GM12878 (cell line): Measurements from ENCODE around the gene SLC66A1. TPM values are rescaled to one million over a fixed set of nuclear protein-coding genes. Genes with fewer than 3 reads are reported as not detected.

Experiments
- BCL3 ChIP-seq: IDR thresholded peaks from 2 replicates; pipeline ENCODE4 v1.6.1; 2011; ENCODE audit warnings: borderline replicate concordance, low read depth, mild to moderate bottlenecking, moderate library complexity, low read length; ENCODE audit not compliant: insufficient read depth, poor library complexity, severe bottlenecking
- BRCA1 ChIP-seq: IDR thresholded peaks from 2 replicates; pipeline ENCODE4 v1.6.1; 2011; ENCODE audit warnings: low read depth, low read length, improper control_type of control experiment
- CHD1 ChIP-seq: IDR thresholded peaks from 2 replicates; pipeline ENCODE4 v1.6.1; 2012; ENCODE audit warnings: low read depth, low read length, improper control_type of control experiment
- FOS ChIP-seq: IDR thresholded peaks from 3 replicates; pipeline ENCODE4 v1.6.1; 2011; ENCODE audit warnings: borderline replicate concordance; ENCODE audit not compliant: insufficient read length; ENCODE audit errors: extremely low read depth
- HSF1 ChIP-seq: fragments of 150-350 bp; IDR thresholded peaks from 2 replicates; pipeline ENCODE4 v1.6.1; 2014; ENCODE audit warnings: mild to moderate bottlenecking, low read depth, low read length
- IRF3 ChIP-seq: fragments of 450-650 bp; IDR thresholded peaks from 2 replicates; pipeline ENCODE4 v1.6.1; 2014; ENCODE audit warnings: mild to moderate bottlenecking
- KLF5 ChIP-seq: fragments of 450-650 bp; IDR thresholded peaks from 2 replicates; pipeline ENCODE4 v1.6.1; 2014; ENCODE audit warnings: mild to moderate bottlenecking; ENCODE audit not compliant: partially characterized antibody
- MAX ChIP-seq: IDR thresholded peaks from 2 replicates; pipeline ENCODE4 v1.6.1; 2012; ENCODE audit warnings: low read depth, low read length, improper control_type of control experiment
- MXI1 ChIP-seq: fragments of 150-350 bp; IDR thresholded peaks from 2 replicates; pipeline ENCODE4 v1.6.1; 2011; ENCODE audit warnings: low read depth, mild to moderate bottlenecking, inconsistent platforms, low read length, improper control_type of control experiment
- MYB ChIP-seq: fragments of 150-350 bp; IDR thresholded peaks from 2 replicates; pipeline ENCODE4 v1.6.1; 2014; ENCODE audit warnings: mild to moderate bottlenecking, low read depth, low read length, borderline replicate concordance
- NBN ChIP-seq: fragments of 450-650 bp; IDR thresholded peaks from 2 replicates; pipeline ENCODE4 v1.6.1; 2016
- NFIC ChIP-seq: IDR thresholded peaks from 2 replicates; pipeline ENCODE4 v1.6.1; 2012; ENCODE audit warnings: low read depth, mild to moderate bottlenecking, inconsistent platforms, low read length, moderate library complexity
- NFYB ChIP-seq: IDR thresholded peaks from 2 replicates; pipeline ENCODE4 v1.6.1; 2011; ENCODE audit warnings: low read depth, mild to moderate bottlenecking, low read length, improper control_type of control experiment, moderate library complexity; ENCODE audit not compliant: insufficient read depth
- POLR2AphosphoS5 ChIP-seq: IDR thresholded peaks from 2 replicates; pipeline ENCODE4 v1.6.1; 2011; ENCODE audit warnings: mild to moderate bottlenecking, low read length, inconsistent platforms
- RB1 ChIP-seq: fragments of 450-650 bp; formaldehyde crosslinking; IDR thresholded peaks from 2 replicates; pipeline ENCODE4 v1.6.1; 2017; ENCODE audit warnings: mild to moderate bottlenecking, borderline replicate concordance
- RELA ChIP-seq: fragments of 450-650 bp; IDR thresholded peaks from 2 replicates; pipeline ENCODE4 v1.8.0; 2014; ENCODE audit warnings: borderline replicate concordance; ENCODE audit not compliant: partially characterized antibody
- SIX5 ChIP-seq: IDR thresholded peaks from 2 replicates; pipeline ENCODE4 v1.6.1; 2011; ENCODE audit warnings: mild to moderate bottlenecking, low read depth, low read length, moderate library complexity; ENCODE audit not compliant: severe bottlenecking
- SMARCA5 ChIP-seq: fragments of 450-650 bp; IDR thresholded peaks from 2 replicates; pipeline ENCODE4 v1.6.1; 2017; ENCODE audit warnings: mild to moderate bottlenecking
- SRF ChIP-seq, 2 experiments: IDR thresholded peaks; 2 replicates each; pipeline ENCODE4 v1.6.1; 2011; ENCODE audit warnings: low read depth in 2 of 2, low read length in 2 of 2, mild to moderate bottlenecking in 1 of 2, moderate library complexity in 1 of 2
- TAF1 ChIP-seq: IDR thresholded peaks from 2 replicates; pipeline ENCODE4 v1.6.1; 2011; ENCODE audit warnings: mild to moderate bottlenecking, low read depth, low read length, borderline replicate concordance
- TARDBP ChIP-seq: IDR thresholded peaks from 2 replicates; pipeline ENCODE4 v1.6.1; 2016; ENCODE audit warnings: borderline replicate concordance
- TCF12 ChIP-seq: IDR thresholded peaks from 2 replicates; pipeline ENCODE4 v1.6.1; 2011; ENCODE audit warnings: low read depth, mild to moderate bottlenecking, low read length
- ZNF207 ChIP-seq: fragments of 450-650 bp; IDR thresholded peaks from 2 replicates; pipeline ENCODE4 v1.6.1; 2014; ENCODE audit warnings: antibody characterized with exemption, mild to moderate bottlenecking, borderline replicate concordance
- ZNF24 ChIP-seq: fragments of 450-650 bp; IDR thresholded peaks from 2 replicates; pipeline ENCODE4 v1.6.1; 2017; ENCODE audit warnings: antibody characterized with exemption, mild to moderate bottlenecking
- ZNF384 ChIP-seq: IDR thresholded peaks from 2 replicates; pipeline ENCODE4 v1.6.1; 2012; ENCODE audit warnings: low read depth, mild to moderate bottlenecking, low read length, improper control_type of control experiment, borderline replicate concordance
- polyA plus RNA-seq, 11 experiments: library from polyadenylated mRNA; depleted of rRNA in 4 of 11; unstranded in 6 of 11; stranded (reverse) in 5 of 11; fragments of >200 nt; fragmentation: Nextera tagmentation in 4 of 11; fragmentation: Illumina TruSeq in 1 of 11; extraction: Ambion mirVana in 4 of 11; extraction: Trizol in 1 of 11; gene quantifications; 1 replicate in 1 of 11; 2 replicates in 10 of 11; pipeline versions ENCODE4 v1.2.1 to v1.2.3, GENCODE V29; 2011 to 2016; ENCODE audit warnings: inconsistent platforms in 2 of 11, missing spikeins in 2 of 11, low read depth in 1 of 11
- total RNA-seq, 4 experiments: library from RNA; depleted of rRNA in 3 of 4; stranded (reverse); fragments of >200 nt in 3 of 4; fragmentation: Illumina TruSeq in 1 of 4; extraction: Trizol in 1 of 4; gene quantifications; 2 replicates each; pipeline versions ENCODE4 v1.2.1 to v1.2.3, GENCODE V29; 2013 to 2021

Gene SLC66A1
- total and polyA plus RNA-seq, 10 of the 15 experiments (the other 5 are each of a cell fraction or from before 2014, with no cell fraction given), result 0.58 to 22.0 (median 10.2) TPM

- TF ChIP-seq POLR2AphosphoS5 (peak; percentile 74), MAX (no peak), SRF (IDR thresholded peaks at IDR 0.05; ENCODE audit: low read depth in 2 of 2, low read length in 2 of 2) (peak in 1 of 2 experiments; percentile 55; a peak in 1 of 4 replicates), BCL3 (no peak), NFYB (0 out of 2 replicates have a peak, but pooled peaks have one; percentile 16), RELA (peak; percentile 51), MXI1 (peak; percentile 77), RB1 (peak; percentile 91), TARDBP (no peak; the same call in 1 of the 2 replicates), SMARCA5 (0 out of 2 replicates have a peak, but pooled peaks have one; percentile 42), MYB (no peak), SIX5 (no peak), ZNF207 (peak; percentile 76; the same call in 1 of the 2 replicates), FOS (no peak), KLF5 (no peak), CHD1 (no peak), NBN (no peak), BRCA1 (peak; percentile 44; the same call in 1 of the 2 replicates), ZNF384 (no peak), HSF1 (no peak), NFIC (no peak), TAF1 (peak; percentile 72; the same call in 1 of the 2 replicates), IRF3 (no peak), ZNF24 (no peak), TCF12 (no peak)
These were observed at the start of gene SLC66A1, which contains the start of gene AKR7A2 (continued) for GRCh38 chr1:19311931-19312781.
